ENCODE measurements around the gene CD4.

Gene CD4

GRCh38 chr12:6827437-6827911, 38.1 kb downstream of the CD4 start:
- Histone ChIP-seq H3K9me2 (replicated peaks; ENCODE audit: insufficient read depth, low read length) (no peaks in the 10 kb centered on the region), H4K20me1 (ENCODE audit: low read depth, low read length) (no peaks in the 10 kb centered on the region; the same call in 1 of the 2 replicates), H3K27ac (ENCODE audit: low read depth, low read length) (no peak overlapping the region), H3K9me3 (ENCODE audit: insufficient read depth, low read length) (no peaks in the 10 kb centered on the region), H3F3A (ENCODE audit: insufficient read depth) (no peaks in the 10 kb centered on the region), H2AFZ (ENCODE audit: low read depth, low read length, severe bottlenecking) (no peak overlapping the region), H3K36me3 (ENCODE audit: low read length) (no peaks in the 10 kb centered on the region), H3K9ac (ENCODE audit: low read length) (no peak overlapping the region), H3K4me3 (ENCODE audit: insufficient read depth, low read length, poor library complexity, severe bottlenecking) (no peak overlapping the region), H3K27me3 (ENCODE audit: low read length) (no peaks in the 10 kb centered on the region), H3K4me2 (ENCODE audit: low read depth, low read length, poor library complexity, severe bottlenecking) (no peak overlapping the region), H3K79me2 (ENCODE audit: insufficient read depth, low read length) (no peaks in the 10 kb centered on the region)
- no peak for TF ChIP-seq EZH2phosphoT487 (conservative IDR thresholded peaks at IDR 0.05; ENCODE audit: low read length)
- no peak for TF ChIP-seq CTCF (IDR thresholded peaks at IDR 0.05; ENCODE audit: insufficient read depth, low read length, poor library complexity, severe bottlenecking)

GRCh38 chr12:6827982-6828780, 38.9 kb downstream of the CD4 start, which contains the start of gene P3H3:
Gene P3H3, plus strand, starts transcription at chr12:6828407. Its CDS starts 34 bp downstream, at chr12:6828441.
- Histone ChIP-seq H3F3A (ENCODE audit: insufficient read depth) (no peaks in the 10 kb centered on the region), H4K20me1 (ENCODE audit: low read depth, low read length) (no peaks in the 10 kb centered on the region; the same call in 1 of the 2 replicates), H3K9me3 (ENCODE audit: insufficient read depth, low read length) (no peaks in the 10 kb centered on the region), H3K36me3 (ENCODE audit: low read length) (no peaks in the 10 kb centered on the region), H3K4me2 (ENCODE audit: low read depth, low read length, poor library complexity, severe bottlenecking) (peak within 1 kb of the TSS; percentile 29), H3K9ac (ENCODE audit: low read length) (no peak within 1 kb of the TSS), H3K4me3 (ENCODE audit: insufficient read depth, low read length, poor library complexity, severe bottlenecking) (peak within 1 kb of the TSS; percentile 5), H2AFZ (ENCODE audit: low read depth, low read length, severe bottlenecking) (no peak within 1 kb of the TSS), H3K27ac (ENCODE audit: low read depth, low read length) (no peak within 1 kb of the TSS), H3K79me2 (ENCODE audit: insufficient read depth, low read length) (no peaks in the 10 kb centered on the region), H3K27me3 (ENCODE audit: low read length) (no peaks in the 10 kb centered on the region), H3K9me2 (replicated peaks; ENCODE audit: insufficient read depth, low read length) (no peaks in the 10 kb centered on the region)
- TF ChIP-seq CTCF (IDR thresholded peaks at IDR 0.05; ENCODE audit: insufficient read depth, low read length, poor library complexity, severe bottlenecking): no peak
- TF ChIP-seq EZH2phosphoT487 (conservative IDR thresholded peaks at IDR 0.05; ENCODE audit: low read length): peak; percentile 99; the same call in 1 of the 2 replicates

- Histone ChIP-seq H3F3A (ENCODE audit: insufficient read depth) (no peaks in the 10 kb centered on the region), H3K4me3 (ENCODE audit: insufficient read depth, low read length, poor library complexity, severe bottlenecking) (peak overlapping the region; percentile 5), H3K9me2 (replicated peaks; ENCODE audit: insufficient read depth, low read length) (no peaks in the 10 kb centered on the region), H3K9ac (ENCODE audit: low read length) (no peak overlapping the region), H4K20me1 (ENCODE audit: low read depth, low read length) (no peaks in the 10 kb centered on the region; the same call in 1 of the 2 replicates), H3K9me3 (ENCODE audit: insufficient read depth, low read length) (no peaks in the 10 kb centered on the region), H3K36me3 (ENCODE audit: low read length) (no peaks in the 10 kb centered on the region), H3K4me2 (ENCODE audit: low read depth, low read length, poor library complexity, severe bottlenecking) (peak overlapping the region; percentile 29), H3K79me2 (ENCODE audit: insufficient read depth, low read length) (no peaks in the 10 kb centered on the region), H3K27ac (ENCODE audit: low read depth, low read length) (no peak overlapping the region), H3K27me3 (ENCODE audit: low read length) (no peaks in the 10 kb centered on the region), H2AFZ (ENCODE audit: low read depth, low read length, severe bottlenecking) (no peak overlapping the region)
- TF ChIP-seq EZH2phosphoT487 (conservative IDR thresholded peaks at IDR 0.05; ENCODE audit: low read length): peak; percentile 99; the same call in 1 of the 2 replicates
- TF ChIP-seq CTCF (IDR thresholded peaks at IDR 0.05; ENCODE audit: insufficient read depth, low read length, poor library complexity, severe bottlenecking): no peak
Observed at GRCh38 chr12:6828781-6829535, 39.6 kb downstream of the CD4 start.
